ENCODE data around the gene EML5.

- TF ChIP-seq ZNF423 (tag by site-specific recombination; IDR thresholded peaks at IDR 0.05): no peak
- TF ChIP-seq ZNF521 (tag by site-specific recombination; IDR thresholded peaks at IDR 0.05): no peak
- no peak for TF ChIP-seq CTCF (tag by site-specific recombination; IDR thresholded peaks at IDR 0.05)
- TF ChIP-seq BCL11A (tag by site-specific recombination; IDR thresholded peaks at IDR 0.05; ENCODE audit: low read depth): no peak
- no peak for TF ChIP-seq ZBTB21 (tag by site-specific recombination; IDR thresholded peaks at IDR 0.05)
- no peak for TF ChIP-seq ZBTB20 (tag by site-specific recombination; IDR thresholded peaks at IDR 0.05)
- TF ChIP-seq HOXA7 (CRISPR knock-in tag; IDR thresholded peaks at IDR 0.05; ENCODE audit: borderline replicate concordance): no peak
- TF ChIP-seq ZNF221 (tag by site-specific recombination; IDR thresholded peaks at IDR 0.05; ENCODE audit: borderline replicate concordance): no peak
- no peak for TF ChIP-seq TCF7L2 (IDR thresholded peaks at IDR 0.05; ENCODE audit: borderline replicate concordance, low read depth, low read length)
- no peak for TF ChIP-seq ZFP37 (tag by site-specific recombination; IDR thresholded peaks at IDR 0.05)
- no peak for TF ChIP-seq ZNF324 (tag by site-specific recombination; IDR thresholded peaks at IDR 0.05)
Observed at GRCh38 chr14:88829188-88829587, 36.4 kb upstream of the EML5 start.

All from HEK293 (cell line).